B cell (primary cell): ENCODE data around the gene CAMK1D. TPM values are rescaled to one million over a fixed set of nuclear protein-coding genes. Genes with fewer than 3 reads are reported as not detected.

Source experiments
- ATAC-seq: fragments of 200-7000 bp; cut with Tn5 transposase; one replicate; pipeline ENCODE4 v1.10.0; 2021; ENCODE audit warnings: low read depth, mild to moderate bottlenecking, moderate number of reproducible peaks, moderate library complexity
- CTCF ChIA-PET: fragments of 350-600 bp; sonication (Branson Sonifier 250); formaldehyde crosslinking; loops from one replicate; lab custom pipeline; 2021; ENCODE audit warnings: antibody characterized with exemption, inconsistent platforms; lab: Charles Lee
- POLR2A ChIA-PET: fragments of 350-600 bp; sonication (Branson Sonifier 250); formaldehyde crosslinking; loops from one replicate; lab custom pipeline; 2021; ENCODE audit warnings: antibody characterized with exemption; lab: Charles Lee
- DNase-seq: peaks from one replicate; pipeline ENCODE4 v3.0.0; 2013
- H2AFZ ChIP-seq: 2 replicates; pipeline ENCODE4 v1.6.1; 2012; ENCODE audit warnings: mild to moderate bottlenecking, low read depth, low read length; ENCODE audit not compliant: insufficient read depth, poor library complexity, severe bottlenecking
- H3K27ac ChIP-seq, 2 donors: 1 replicate in 1 of 2; 2 replicates in 1 of 2; pipeline ENCODE4 v1.5.1; 2012 to 2013; ENCODE audit warnings: low read length in 2 of 2, mild to moderate bottlenecking in 2 of 2, moderate library complexity in 1 of 2
- H3K27me3 ChIP-seq, 4 experiments: fragments of 200-600 bp in 1 of 4; sonication (generic) in 1 of 4; replicated peaks in 1 of 4; 1 replicate in 2 of 4; 2 replicates in 2 of 4; pipeline versions ENCODE4 v1.6.1 to v1.7.0; 2013 to 2016; ENCODE audit warnings: low read length in 3 of 4, mild to moderate bottlenecking in 2 of 4, mixed read lengths in 1 of 4, moderate library complexity in 1 of 4; ENCODE audit not compliant: insufficient read depth in 4 of 4, control insufficient read depth in 3 of 4; ENCODE audit errors: control extremely low read depth in 1 of 4
- H3K36me3 ChIP-seq, 2 experiments: replicated peaks in 1 of 2; 1 replicate in 1 of 2; 2 replicates in 1 of 2; pipeline versions ENCODE4 v1.6.1 to v1.7.1; 2013; ENCODE audit warnings: low read length in 1 of 2; ENCODE audit not compliant: insufficient read depth in 2 of 2, control insufficient read depth in 1 of 2; ENCODE audit errors: control extremely low read depth in 1 of 2, extremely low read depth in 1 of 2
- H3K4me1 ChIP-seq, 2 donors: fragments of 200-600 bp in 1 of 2; sonication (generic) in 1 of 2; 1 replicate in 1 of 2; 2 replicates in 1 of 2; pipeline versions ENCODE4 v1.5.1 to v1.6.1; 2013 to 2017; ENCODE audit warnings: low read length in 2 of 2; ENCODE audit not compliant: control insufficient read depth in 2 of 2, insufficient read depth in 2 of 2
- H3K4me2 ChIP-seq: replicated peaks from 2 replicates; pipeline ENCODE3; 2012; ENCODE audit warnings: mild to moderate bottlenecking, low read depth, low read length; ENCODE audit not compliant: poor library complexity, severe bottlenecking
- H3K4me3 ChIP-seq, 5 experiments: fragments of 200-600 bp in 1 of 5; sonication (generic) in 1 of 5; 1 replicate in 3 of 5; 2 replicates in 2 of 5; pipeline versions ENCODE4 v1.5.1 to v1.7.0; 2011 to 2016; ENCODE audit warnings: low read length in 4 of 5, mild to moderate bottlenecking in 4 of 5, low read depth in 2 of 5, control low read depth in 1 of 5, moderate library complexity in 1 of 5; ENCODE audit not compliant: insufficient read depth in 1 of 5; ENCODE audit errors: control extremely low read depth in 1 of 5, extremely low read depth in 1 of 5
- H3K79me2 ChIP-seq: fragments of 200-600 bp; sonication (generic); one replicate; pipeline ENCODE4 v1.6.0; 2016; ENCODE audit warnings: low read length; ENCODE audit not compliant: control insufficient read depth, insufficient read depth
- H3K9ac ChIP-seq: fragments of 200-600 bp; sonication (generic); 2 replicates; pipeline ENCODE4 v1.6.1; 2017; ENCODE audit warnings: mild to moderate bottlenecking, low read length, moderate library complexity
- H3K9me3 ChIP-seq, 3 donors: one replicate each; pipeline versions ENCODE4 v1.6.1 to v1.7.1; 2013; ENCODE audit warnings: low read length in 2 of 3; ENCODE audit not compliant: control insufficient read depth in 2 of 3, insufficient read depth in 1 of 3; ENCODE audit errors: control extremely low read depth in 1 of 3
- H4K20me1 ChIP-seq: 2 replicates; pipeline ENCODE4 v1.6.0; 2012; ENCODE audit warnings: mild to moderate bottlenecking, low read length; ENCODE audit not compliant: insufficient read depth, control insufficient read depth, poor library complexity, severe bottlenecking
- H3K27ac Mint-ChIP-seq: one replicate; pipeline ENCODE4 v1.8.0; 2021; ENCODE audit warnings: mixed read lengths
- H3K27me3 Mint-ChIP-seq: one replicate; pipeline ENCODE4 v1.8.0; 2021; ENCODE audit warnings: mixed read lengths
- H3K4me1 Mint-ChIP-seq: one replicate; pipeline ENCODE4 v1.8.0; 2021; ENCODE audit warnings: mixed read lengths
- H3K4me3 Mint-ChIP-seq: one replicate; pipeline ENCODE4 v1.8.0; 2021; ENCODE audit warnings: mixed read lengths
- H3K9me3 Mint-ChIP-seq: one replicate; pipeline ENCODE4 v1.8.0; 2022; ENCODE audit warnings: mixed read lengths; ENCODE audit not compliant: insufficient read depth
- EZH2 ChIP-seq: IDR thresholded peaks from 2 replicates; pipeline ENCODE4 v1.6.1; 2012; ENCODE audit warnings: borderline replicate concordance, low read depth, mild to moderate bottlenecking, moderate library complexity, low read length; ENCODE audit not compliant: insufficient read depth, poor library complexity, severe bottlenecking
- WGBS: methylation state at CpG from one replicate; pipeline ENCODE4 v1.1.5; 2013; ENCODE audit warnings: missing lambda C conversion rate; ENCODE audit not compliant: insufficient coverage; 5-methylcytosine and 5-hydroxymethylcytosine counted together
- intact Hi-C: fragments of 100-400 bp; cut with micrococcal nuclease; formaldehyde crosslinking; loops from one replicate; pipeline ENCODE4 v1.10.0; 2022
- polyA plus RNA-seq: library from polyadenylated mRNA; depleted of rRNA; stranded (reverse); fragments of >200 nt; gene quantifications from 2 replicates; pipeline ENCODE4 v1.2.3, GENCODE V29; 2012
- total RNA-seq, 2 donors: library from RNA; stranded (reverse); fragments of 120-200 nt in 1 of 2; gene quantifications; 1 replicate in 1 of 2; 2 replicates in 1 of 2; pipeline versions ENCODE4 v1.2.3 to v1.2.4, GENCODE V29; 2013 to 2022
- TF ChIP-seq, protein P1 (sequence below): fragments of 200-600 bp; IDR thresholded peaks from one replicate; pipeline ENCODE4 v1.8.0; 2022; ENCODE audit warnings: antibody characterized with exemption, mild to moderate bottlenecking

The CAMK1D gene
- total and polyA plus RNA-seq, 2 donors (not counting 1 experiment from before 2014, with no cell fraction given) = 34.1 to 69.7 TPM

DNA sequence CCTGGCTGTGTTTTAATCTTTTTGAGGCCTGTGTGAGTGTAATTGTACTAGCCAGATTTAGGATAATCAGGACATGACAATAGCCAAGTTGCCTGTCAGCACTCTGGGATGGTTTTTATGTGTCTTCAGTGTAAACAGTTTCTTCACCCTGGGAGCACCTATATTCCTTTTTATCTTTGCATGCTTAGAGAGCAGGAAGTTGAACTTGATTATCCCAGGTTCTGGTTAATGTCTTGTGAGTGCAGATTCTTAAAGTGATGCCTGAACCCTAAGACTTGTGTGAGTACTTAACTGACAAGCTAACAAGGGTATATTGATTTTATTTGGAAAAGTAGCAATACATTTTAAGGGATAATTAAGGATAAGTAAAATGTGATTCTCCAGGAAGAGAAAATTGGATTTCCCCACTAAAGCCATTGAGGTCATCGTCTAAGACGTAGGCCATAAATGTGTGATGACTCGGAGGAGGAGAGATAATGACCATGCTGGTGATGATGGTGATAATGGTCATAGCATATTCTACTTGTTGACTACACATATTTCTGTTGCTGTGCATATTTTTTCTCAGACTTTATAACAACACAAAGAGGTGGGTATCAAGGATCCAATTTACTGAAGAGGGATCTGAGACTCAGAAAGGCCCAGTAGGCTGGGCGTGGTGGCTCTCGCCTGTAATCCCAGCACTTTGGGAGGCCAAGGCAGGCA, 234.7 kb downstream of the CAMK1D start:
- no peak overlapping the region for H3K4me3 Mint-ChIP-seq
- peaks cover 10% of the 10 kb centered on the region for H3K9me3 Mint-ChIP-seq
- TF ChIP-seq, protein P1, sequence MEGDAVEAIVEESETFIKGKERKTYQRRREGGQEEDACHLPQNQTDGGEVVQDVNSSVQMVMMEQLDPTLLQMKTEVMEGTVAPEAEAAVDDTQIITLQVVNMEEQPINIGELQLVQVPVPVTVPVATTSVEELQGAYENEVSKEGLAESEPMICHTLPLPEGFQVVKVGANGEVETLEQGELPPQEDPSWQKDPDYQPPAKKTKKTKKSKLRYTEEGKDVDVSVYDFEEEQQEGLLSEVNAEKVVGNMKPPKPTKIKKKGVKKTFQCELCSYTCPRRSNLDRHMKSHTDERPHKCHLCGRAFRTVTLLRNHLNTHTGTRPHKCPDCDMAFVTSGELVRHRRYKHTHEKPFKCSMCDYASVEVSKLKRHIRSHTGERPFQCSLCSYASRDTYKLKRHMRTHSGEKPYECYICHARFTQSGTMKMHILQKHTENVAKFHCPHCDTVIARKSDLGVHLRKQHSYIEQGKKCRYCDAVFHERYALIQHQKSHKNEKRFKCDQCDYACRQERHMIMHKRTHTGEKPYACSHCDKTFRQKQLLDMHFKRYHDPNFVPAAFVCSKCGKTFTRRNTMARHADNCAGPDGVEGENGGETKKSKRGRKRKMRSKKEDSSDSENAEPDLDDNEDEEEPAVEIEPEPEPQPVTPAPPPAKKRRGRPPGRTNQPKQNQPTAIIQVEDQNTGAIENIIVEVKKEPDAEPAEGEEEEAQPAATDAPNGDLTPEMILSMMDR = no peak
- TF ChIP-seq EZH2 = no peak
- H3K4me1 ChIP-seq = peaks cover 23 to 28% of the 10 kb centered on the region in 2 donors
- H3K9ac ChIP-seq = no peak overlapping the region
- intact Hi-C loops = no loop called here
- H3K4me2 ChIP-seq = no peak overlapping the region
- no peak overlapping the region for H3K27ac Mint-ChIP-seq
- WGBS = 100% methylated on average over 2 of the region's 5 CpGs
- DNase-seq (no peak), ATAC-seq (no peak)
- no peak overlapping the region for H2AFZ ChIP-seq
- H4K20me1 ChIP-seq = peaks cover 83% of the 10 kb centered on the region
- H3K36me3 ChIP-seq = peaks cover 0 to 3% of the 10 kb centered on the region in 2 experiments
- ChIA-PET POLR2A (no interaction called here), CTCF (no interaction called here)
- no peaks in the 10 kb centered on the region for H3K27me3 ChIP-seq
- H3K9me3 ChIP-seq = peaks cover 0 to 13% (median 5%) of the 10 kb centered on the region in 3 donors
- no peak overlapping the region for H3K4me3 ChIP-seq
- H3K27me3 Mint-ChIP-seq = no peaks in the 10 kb centered on the region
- H3K79me2 ChIP-seq = peaks cover 97% of the 10 kb centered on the region
- H3K4me1 Mint-ChIP-seq = peaks cover 55% of the 10 kb centered on the region
- no peak overlapping the region for H3K27ac ChIP-seq

DNA sequence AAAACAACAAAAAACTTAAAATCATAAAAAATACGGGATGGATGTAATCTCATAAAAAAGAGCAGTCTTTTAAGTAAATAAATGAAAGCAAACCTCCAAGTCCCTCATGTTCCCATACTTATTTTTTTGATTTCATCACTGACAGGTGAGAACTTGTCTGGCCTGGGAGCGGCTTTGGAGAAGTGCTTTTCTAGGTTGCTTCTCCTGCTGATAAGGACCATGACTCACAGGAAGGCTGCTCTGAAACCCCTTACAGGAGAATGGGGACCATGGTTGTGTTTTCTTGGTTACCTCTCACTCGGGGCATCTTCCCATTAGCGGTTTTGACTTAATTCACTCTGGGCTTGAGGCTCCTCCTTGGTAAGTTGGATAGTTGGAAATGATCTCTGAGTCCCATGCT, 237.4 kb downstream of the CAMK1D start:
- Mint-ChIP-seq H3K9me3 (peaks cover 7% of the 10 kb centered on the region), H3K27me3 (no peaks in the 10 kb centered on the region), H3K4me1 (peaks cover 54% of the 10 kb centered on the region), H3K27ac (no peak overlapping the region), H3K4me3 (no peak overlapping the region)
- no peak for TF ChIP-seq EZH2
- TF ChIP-seq, protein P1 = no peak
- DNase-seq = no peak
- Histone ChIP-seq H3K27ac (no peak overlapping the region), H3K9ac (no peak overlapping the region), H3K79me2 (peaks cover 96% of the 10 kb centered on the region), H3K27me3 (no peaks in the 10 kb centered on the region), H3K4me3 (no peak overlapping the region), H3K36me3 (no peaks in the 10 kb centered on the region), H3K4me2 (no peak overlapping the region), H2AFZ (no peak overlapping the region), H4K20me1 (peaks cover 79% of the 10 kb centered on the region), H3K4me1 (peaks cover 21 to 23% of the 10 kb centered on the region in 2 donors), H3K9me3 (peaks cover 0 to 13% (median 5%) of the 10 kb centered on the region in 3 donors)
- no peak for ATAC-seq
- ChIA-PET CTCF (interaction anchor here (0.7 to 1.1 kb wide), 2 partner anchors 186 to 260 kb away, joined by 3 to 4 read pairs; no protein-coding TSS in a partner anchor), POLR2A (no interaction called here)
- WGBS = 100% methylated on average over 1 of the region's 4 CpGs
- intact Hi-C loops = no loop called here
